ENCODE measurements around the gene PACS2. TPM values are rescaled to one million over a fixed set of nuclear protein-coding genes. Genes with fewer than 3 reads are reported as not detected.
A peak's percentile ranks its signal among the peaks of the same experiment; 100 is the strongest.

PACS2 gene
- total and polyA plus RNA-seq, 2 of the 4 experiments (the other 2 are of a cell fraction): 15.6 to 32.2 TPM

DNA sequence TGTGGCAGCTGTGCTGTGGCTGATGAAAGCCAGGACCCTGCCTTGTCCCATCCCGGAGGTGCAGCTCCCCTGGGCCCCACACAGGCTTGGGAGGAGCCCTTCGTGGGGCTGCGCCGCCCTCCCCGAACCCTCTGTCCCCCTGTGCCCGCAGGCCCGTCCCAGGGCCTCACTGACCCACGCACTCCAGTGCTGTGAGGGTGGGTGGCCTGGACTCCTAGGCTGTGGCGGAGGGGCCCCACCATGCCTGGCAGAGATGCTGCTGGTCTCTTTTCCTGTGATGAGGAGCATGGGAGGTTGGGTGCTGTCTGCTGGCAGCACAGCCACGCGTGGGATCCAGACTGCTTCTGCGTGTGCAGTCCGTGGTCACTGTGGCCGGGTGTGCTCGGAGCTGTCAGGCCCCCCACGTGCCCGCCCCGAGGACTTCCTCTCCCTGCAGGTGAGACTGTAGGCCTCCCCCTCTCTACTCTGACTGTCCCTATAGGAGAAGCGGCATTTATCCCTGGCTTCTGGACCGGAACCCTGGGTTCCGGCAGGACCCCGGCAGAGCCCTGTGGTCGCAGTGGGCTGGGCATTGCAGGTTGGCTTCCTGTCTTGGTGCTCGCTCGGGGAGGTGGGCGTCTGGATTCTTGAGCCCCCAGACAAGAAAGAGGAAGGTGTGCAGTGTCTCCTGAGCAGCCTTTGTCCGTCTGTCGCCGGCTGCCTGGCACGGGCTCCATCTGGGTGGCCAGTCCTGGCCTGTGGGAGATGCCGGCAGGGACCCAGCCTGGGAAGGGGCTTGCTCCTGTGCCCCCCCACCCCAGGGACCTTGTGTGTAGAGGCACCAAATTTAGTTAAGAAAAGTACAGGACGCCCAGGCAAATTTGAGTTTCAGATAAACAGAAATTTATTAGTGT lies 107.4 kb downstream of the PACS2 start:
- peaks cover 4 to 52% of the 10 kb centered on the region in 2 experiments for H3K79me1 ChIP-seq (ENCODE audit: low read depth in 1 of 2, low read length in 2 of 2)
- H4K5ac ChIP-seq (ENCODE audit: low read depth, low read length): no peak overlapping the region
- POLR2A ChIA-PET (ENCODE audit: unreplicated experiment): no interaction called here
- no peak overlapping the region for H2BK5ac ChIP-seq (ENCODE audit: low read depth, low read length, poor library complexity, severe bottlenecking)
- H3K14ac ChIP-seq (replicated peaks; ENCODE audit: low read depth, low read length): no peak overlapping the region
- dilution Hi-C loops (cut with HindIII; ENCODE audit: low sequenced_read_pairs, unreplicated experiment) (no loop called here), intact Hi-C loops (cut with micrococcal nuclease) (no loop called here), in situ Hi-C loops (cut with MboI; ENCODE audit: low sequenced_read_pairs) (no loop called here)
- peaks cover 46% of the 10 kb centered on the region for H4K20me1 ChIP-seq (ENCODE audit: insufficient read depth, low read length)
- H3K9ac ChIP-seq (ENCODE audit: low read depth, low read length): no peak overlapping the region
- H2AK5ac ChIP-seq (ENCODE audit: low read depth, low read length): no peak overlapping the region
- H3K9me3 ChIP-seq (ENCODE audit: control insufficient read depth, insufficient read depth, low read length): no peaks in the 10 kb centered on the region
- H3K4me3 ChIP-seq (ENCODE audit: insufficient read depth, low read depth, low read length): no peak overlapping the region
- peak overlapping the region; percentile 99 for H2AK9ac ChIP-seq (replicated peaks; ENCODE audit: low read depth, low read length, poor library complexity)
- CTCF ChIA-PET: no interaction called here
- H3K4me2 ChIP-seq (ENCODE audit: low read depth, low read length): peak overlapping the region; percentile 99; the same call in 1 of the 2 replicates
- H3K27me3 ChIP-seq (ENCODE audit: control insufficient read depth, insufficient read depth, low read length): no peaks in the 10 kb centered on the region
- no peak for ATAC-seq (ENCODE audit: low read depth)
- no TSS peak for BruUV-seq (replicated peaks)
- H3K56ac ChIP-seq (ENCODE audit: extremely low read depth, insufficient read depth, low read length): no peak overlapping the region
- 0 out of 4 replicates have a peak overlapping the region, but pooled peaks of 1 of the 2 experiments have one; percentile 17 for H4K8ac ChIP-seq (ENCODE audit: low read depth in 2 of 2, low read length in 2 of 2)
- peaks cover 18% of the 10 kb centered on the region for H3K4me1 ChIP-seq (ENCODE audit: control insufficient read depth, insufficient read depth, low read length)
- H3K4ac ChIP-seq (ENCODE audit: low read depth, low read length): no peak overlapping the region; the same call in 1 of the 2 replicates
- H3K9me1 ChIP-seq (ENCODE audit: insufficient read depth, low read length): peaks cover 10% of the 10 kb centered on the region; the same call in 1 of the 2 replicates
- H4K91ac ChIP-seq (ENCODE audit: insufficient read depth, low read depth, low read length): no peak overlapping the region
- H3K27ac ChIP-seq (ENCODE audit: insufficient read depth, low read length): no peak overlapping the region
- H2AFZ ChIP-seq (replicated peaks; ENCODE audit: low read length, poor library complexity): no peak overlapping the region
- H2BK15ac ChIP-seq (ENCODE audit: low read depth, low read length): no peak overlapping the region
- no peak overlapping the region for H2BK120ac ChIP-seq (ENCODE audit: low read depth, low read length)
- no peak overlapping the region for H2BK20ac ChIP-seq (ENCODE audit: low read depth, low read length)
- peaks cover 14% of the 10 kb centered on the region for H3K36me3 ChIP-seq (ENCODE audit: control insufficient read depth, insufficient read depth, low read length)
- WGBS, 2 experiments (ENCODE audit: extremely low coverage in 2 of 2, insufficient read length in 1 of 2): 86% methylated on average over 4 of the region's 32 CpGs; no CpG with 5 or more reads in 1 of the 2 experiments
- no peak for TF ChIP-seq POLR2A (IDR thresholded peaks at IDR 0.05; ENCODE audit: low read depth, low read length)
- TF ChIP-seq, protein P1, sequence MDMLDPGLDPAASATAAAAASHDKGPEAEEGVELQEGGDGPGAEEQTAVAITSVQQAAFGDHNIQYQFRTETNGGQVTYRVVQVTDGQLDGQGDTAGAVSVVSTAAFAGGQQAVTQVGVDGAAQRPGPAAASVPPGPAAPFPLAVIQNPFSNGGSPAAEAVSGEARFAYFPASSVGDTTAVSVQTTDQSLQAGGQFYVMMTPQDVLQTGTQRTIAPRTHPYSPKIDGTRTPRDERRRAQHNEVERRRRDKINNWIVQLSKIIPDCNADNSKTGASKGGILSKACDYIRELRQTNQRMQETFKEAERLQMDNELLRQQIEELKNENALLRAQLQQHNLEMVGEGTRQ (IDR thresholded peaks at IDR 0.05; ENCODE audit: low read depth, low read length): no peak
- no peak for TF ChIP-seq RFX5 (IDR thresholded peaks at IDR 0.05; ENCODE audit: low read depth, low read length)
- TF ChIP-seq MXI1 (IDR thresholded peaks at IDR 0.05; ENCODE audit: borderline replicate concordance, low read depth, low read length): no peak
- TF ChIP-seq BHLHE40 (IDR thresholded peaks at IDR 0.05; ENCODE audit: low read depth, low read length): no peak
- TF ChIP-seq RAD21 (IDR thresholded peaks at IDR 0.05; ENCODE audit: low read length): no peak
- TF ChIP-seq, protein P2, sequence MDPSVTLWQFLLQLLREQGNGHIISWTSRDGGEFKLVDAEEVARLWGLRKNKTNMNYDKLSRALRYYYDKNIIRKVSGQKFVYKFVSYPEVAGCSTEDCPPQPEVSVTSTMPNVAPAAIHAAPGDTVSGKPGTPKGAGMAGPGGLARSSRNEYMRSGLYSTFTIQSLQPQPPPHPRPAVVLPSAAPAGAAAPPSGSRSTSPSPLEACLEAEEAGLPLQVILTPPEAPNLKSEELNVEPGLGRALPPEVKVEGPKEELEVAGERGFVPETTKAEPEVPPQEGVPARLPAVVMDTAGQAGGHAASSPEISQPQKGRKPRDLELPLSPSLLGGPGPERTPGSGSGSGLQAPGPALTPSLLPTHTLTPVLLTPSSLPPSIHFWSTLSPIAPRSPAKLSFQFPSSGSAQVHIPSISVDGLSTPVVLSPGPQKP (IDR thresholded peaks at IDR 0.05; ENCODE audit: borderline replicate concordance, low read depth, low read length): no peak
- DNase-seq: no peak
- H3K18ac ChIP-seq (ENCODE audit: low read depth, low read length): no peak overlapping the region
- no peak overlapping the region for H3K23ac ChIP-seq (ENCODE audit: low read depth, low read length)

Measured in IMR-90 (cell line).